Activated CD8-positive, alpha-beta memory T cell treated with anti-CD3 and anti-CD28 coated beads, Interleukin-2, amount 50 U/mL, for 1 hour (primary cell): ENCODE measurements around the gene RANGAP1.

ENCODE experiments used
- DNase-seq: peaks from one replicate; pipeline ENCODE4 v3.0.0-alpha.2; 2020; ENCODE audit errors: extremely low read depth

Gene RANGAP1

GRCh38 chr22:41197038-41197972 is 88.7 kb downstream of the RANGAP1 start:
- peak; percentile 30 for DNase-seq
